ENCODE measurements around the gene C1orf21.

The C1orf21 gene

GRCh38 chr1:184532199-184532598 is 145.4 kb downstream of the C1orf21 start:
- no peak overlapping the region for H3K4me3 ChIP-seq (ENCODE audit: low read length)
- no peak for TF ChIP-seq ZNF274 (IDR thresholded peaks at IDR 0.05; ENCODE audit: low read depth, low read length)

GRCh38 chr1:184533049-184533448 is 146.2 kb downstream of the C1orf21 start:
- H3K4me3 ChIP-seq (ENCODE audit: low read length) = no peak overlapping the region
- no peak for TF ChIP-seq ZNF274 (IDR thresholded peaks at IDR 0.05; ENCODE audit: low read depth, low read length)

DNA sequence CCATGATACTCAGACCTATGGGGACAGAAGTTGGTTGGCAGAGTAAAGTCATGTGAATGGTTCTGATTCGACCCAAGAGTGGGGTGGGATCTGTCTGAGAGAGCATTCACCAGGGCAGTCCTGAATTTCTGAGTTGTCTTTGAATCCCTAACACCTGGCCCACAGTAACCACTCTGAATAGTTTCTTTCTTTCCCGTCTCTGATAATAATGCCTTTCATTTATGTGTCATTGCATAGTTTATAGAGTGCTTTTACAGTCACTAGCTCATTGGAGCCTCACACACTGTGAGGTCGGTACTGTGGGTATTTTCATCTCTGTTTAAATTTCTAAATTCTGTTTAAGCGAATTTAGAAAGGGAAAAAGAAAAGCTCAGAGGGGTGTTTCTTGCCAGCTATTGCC is 147.1 kb downstream of the C1orf21 start:
- TF ChIP-seq ZNF274 (IDR thresholded peaks at IDR 0.05; ENCODE audit: low read depth, low read length) = no peak
- H3K4me3 ChIP-seq (ENCODE audit: low read length) = no peak overlapping the region

- no peak for TF ChIP-seq ZNF274 (IDR thresholded peaks at IDR 0.05; ENCODE audit: low read depth, low read length)
- H3K4me3 ChIP-seq (ENCODE audit: low read length) = no peak overlapping the region
Observed at GRCh38 chr1:184534690-184535089, 147.9 kb downstream of the C1orf21 start.

DNA sequence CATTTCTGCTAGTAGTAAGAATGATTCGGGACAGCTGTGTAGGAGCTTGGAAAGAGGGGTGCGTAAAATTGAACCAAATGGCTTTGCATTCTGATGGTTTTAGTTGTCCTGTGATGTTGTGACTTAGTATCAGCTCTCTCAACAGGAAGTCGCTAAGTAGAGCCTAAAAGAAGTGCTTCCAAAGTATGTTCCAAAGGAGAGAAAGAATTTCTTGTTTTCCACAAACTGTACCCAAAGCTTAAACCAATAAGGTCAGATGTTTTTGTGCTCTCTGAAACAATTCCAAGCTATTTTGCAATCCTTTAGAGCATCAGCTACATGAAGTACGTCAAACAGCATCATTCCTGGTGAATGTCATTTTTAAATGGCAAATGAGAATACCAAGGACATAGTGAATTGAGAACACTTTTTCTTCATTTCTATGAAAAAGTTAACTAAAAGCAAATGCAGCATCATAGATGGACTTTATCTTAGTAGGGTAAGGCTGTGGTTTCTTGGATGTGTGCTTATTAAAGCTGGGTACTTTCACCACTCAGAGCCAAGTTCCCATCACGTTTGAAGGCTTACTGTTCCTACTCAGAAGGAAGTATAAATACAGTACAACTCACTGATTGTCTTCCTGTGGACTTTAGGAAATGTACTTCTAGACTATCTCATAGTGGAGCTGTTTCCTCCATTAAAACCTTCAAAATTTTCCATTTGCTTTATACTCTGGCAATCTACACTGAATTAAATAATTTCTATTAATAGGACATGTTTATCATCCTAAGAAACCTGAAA is 148.6 kb downstream of the C1orf21 start:
- TF ChIP-seq ZNF274 (IDR thresholded peaks at IDR 0.05; ENCODE audit: low read depth, low read length) = no peak
- no peak overlapping the region for H3K4me3 ChIP-seq (ENCODE audit: low read length)

DNA sequence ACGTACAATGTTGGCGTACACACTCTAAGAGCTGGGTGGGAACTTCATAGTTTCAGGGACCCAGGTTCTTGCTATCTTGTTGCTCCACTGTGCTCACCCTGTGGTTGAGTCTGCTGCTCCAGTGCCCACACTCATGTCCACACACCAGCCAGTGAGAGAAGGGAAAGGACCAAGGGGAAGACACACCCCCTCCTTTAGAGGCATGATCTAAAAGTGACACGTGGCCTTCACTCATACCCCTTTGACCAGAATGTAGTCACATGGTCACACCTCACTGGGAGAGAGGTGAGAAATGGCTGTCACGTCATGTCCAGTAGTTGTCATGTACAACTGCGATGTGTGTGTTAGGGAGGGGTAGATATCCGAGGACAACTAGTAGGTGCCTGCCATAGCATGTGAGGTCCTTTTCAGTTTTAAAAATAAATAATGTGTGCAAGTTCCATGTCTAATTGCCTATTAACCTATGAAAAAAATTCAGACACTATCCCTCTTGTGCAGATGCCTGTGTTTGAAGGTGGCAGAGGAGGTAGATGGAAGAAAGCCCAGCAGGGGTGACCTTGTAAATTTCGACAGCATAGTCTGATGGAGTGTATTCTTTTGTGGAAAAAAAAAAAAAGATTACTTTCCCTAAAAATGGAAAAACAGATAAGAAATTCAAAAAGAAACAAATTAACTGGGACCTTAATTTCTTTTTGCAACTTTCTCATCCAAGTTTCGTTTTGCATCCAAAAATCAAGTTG is 149.6 kb downstream of the C1orf21 start:
- no peak for TF ChIP-seq ZNF274 (IDR thresholded peaks at IDR 0.05; ENCODE audit: low read depth, low read length)
- no peak overlapping the region for H3K4me3 ChIP-seq (ENCODE audit: low read length)

GRCh38 chr1:184539580-184539979 is 152.8 kb downstream of the C1orf21 start:
- no peak for TF ChIP-seq ZNF274 (IDR thresholded peaks at IDR 0.05; ENCODE audit: low read depth, low read length)
- no peak overlapping the region for H3K4me3 ChIP-seq (ENCODE audit: low read length)

GRCh38 chr1:184541537-184542152 is 154.8 kb downstream of the C1orf21 start:
- no peak overlapping the region for H3K4me3 ChIP-seq (ENCODE audit: low read length)
- TF ChIP-seq ZNF274 (IDR thresholded peaks at IDR 0.05; ENCODE audit: low read depth, low read length) = no peak

DNA sequence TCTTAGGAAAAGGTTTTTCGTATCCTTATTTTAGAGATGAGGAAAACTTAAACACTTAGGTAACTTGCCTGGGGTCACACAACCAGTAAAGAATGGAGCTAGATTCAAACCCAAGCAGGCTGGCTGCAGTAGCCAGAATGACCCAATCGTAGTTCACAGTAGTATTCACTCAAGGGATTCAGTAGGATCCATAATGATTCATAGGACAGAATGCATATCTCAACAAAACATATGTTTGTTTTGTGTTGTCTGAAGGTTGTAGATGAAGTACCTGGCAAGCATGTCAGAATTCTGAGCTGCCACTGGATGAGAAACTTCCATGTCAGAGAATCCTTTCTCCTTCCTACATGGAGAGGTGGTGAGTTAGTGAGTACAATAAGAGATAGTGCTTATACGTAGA is 155.5 kb downstream of the C1orf21 start:
- no peak overlapping the region for H3K4me3 ChIP-seq (ENCODE audit: low read length)
- TF ChIP-seq ZNF274 (IDR thresholded peaks at IDR 0.05; ENCODE audit: low read depth, low read length) = no peak

DNA sequence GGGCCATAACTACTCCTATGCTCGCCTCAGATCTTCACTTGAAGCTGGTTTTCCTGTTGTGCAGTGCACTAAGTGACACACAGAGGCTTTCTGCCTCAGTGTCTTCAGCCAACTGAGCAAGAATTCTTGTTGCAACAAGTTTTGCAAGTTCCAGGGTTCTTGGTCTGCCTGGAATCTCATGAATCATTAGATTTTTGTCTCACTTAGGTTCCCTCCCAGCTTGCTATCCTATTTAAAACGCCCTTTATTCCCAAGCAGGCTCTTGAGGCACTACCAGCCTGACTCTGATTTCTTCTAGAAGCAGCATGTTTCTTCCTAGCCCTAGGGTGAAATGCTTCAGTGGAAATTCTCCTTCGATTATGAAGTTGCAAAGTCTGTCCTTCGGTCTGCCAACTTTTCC is 158.8 kb downstream of the C1orf21 start:
- no peak overlapping the region for H3K4me3 ChIP-seq (ENCODE audit: low read length)
- TF ChIP-seq ZNF274 (IDR thresholded peaks at IDR 0.05; ENCODE audit: low read depth, low read length) = no peak

GRCh38 chr1:184552446-184552845 is 165.6 kb downstream of the C1orf21 start:
- no peak for TF ChIP-seq ZNF274 (IDR thresholded peaks at IDR 0.05; ENCODE audit: low read depth, low read length)
- H3K4me3 ChIP-seq (ENCODE audit: low read length) = no peak overlapping the region

- H3K4me3 ChIP-seq (ENCODE audit: low read length) = no peak overlapping the region
- no peak for TF ChIP-seq ZNF274 (IDR thresholded peaks at IDR 0.05; ENCODE audit: low read depth, low read length)
Observed at GRCh38 chr1:184553845-184554244, 167.0 kb downstream of the C1orf21 start.

DNA sequence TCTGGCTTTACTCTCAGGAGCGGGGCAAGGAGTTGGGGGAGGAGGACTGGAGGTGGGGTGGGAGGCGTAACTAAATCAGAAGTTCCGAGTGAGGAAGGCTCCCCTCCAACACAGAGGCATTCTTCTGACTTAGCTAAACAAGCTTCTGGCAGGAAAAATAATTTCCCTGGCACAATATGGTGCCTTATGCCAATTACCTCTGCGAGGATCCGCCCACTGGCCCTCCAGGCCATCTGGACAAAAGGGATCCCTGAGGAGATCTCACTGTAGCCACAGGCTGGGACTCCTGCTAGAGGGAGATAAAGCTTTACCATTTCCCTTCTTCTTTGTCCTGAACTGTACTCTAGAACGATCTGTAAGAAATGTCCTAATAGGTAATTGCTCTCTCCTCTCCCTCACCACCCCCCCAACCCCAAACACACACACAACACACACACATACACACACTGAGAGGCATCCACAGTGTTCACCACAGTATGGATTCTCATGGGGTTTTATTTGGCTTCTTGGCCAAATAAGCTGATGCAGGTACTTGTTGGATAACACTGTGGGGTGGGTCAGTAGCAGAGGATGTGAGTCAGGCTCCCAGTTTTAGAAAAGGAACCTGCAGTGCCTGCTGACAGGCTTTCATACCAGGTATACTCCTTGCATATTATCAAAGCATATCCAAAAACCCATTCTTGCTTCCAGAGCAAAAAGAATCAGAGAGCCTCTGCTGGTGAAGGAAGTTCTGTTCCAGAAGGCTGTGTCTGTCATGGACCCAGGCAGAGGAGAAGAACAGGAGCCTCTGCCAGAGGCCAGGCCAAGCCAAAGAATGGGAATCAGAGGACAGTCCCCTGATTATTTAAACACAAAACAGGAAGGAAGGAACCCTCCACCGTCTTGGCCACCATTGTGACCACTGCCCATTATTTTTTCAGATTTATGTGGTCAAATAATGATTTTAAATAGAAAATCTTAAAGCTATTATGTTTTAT is 169.1 kb downstream of the C1orf21 start:
- no peak for TF ChIP-seq ZNF274 (IDR thresholded peaks at IDR 0.05; ENCODE audit: low read depth, low read length)
- H3K4me3 ChIP-seq (ENCODE audit: low read length) = no peak overlapping the region

- H3K4me3 ChIP-seq (ENCODE audit: low read length) = no peak overlapping the region
- TF ChIP-seq ZNF274 (IDR thresholded peaks at IDR 0.05; ENCODE audit: low read depth, low read length) = no peak
Observed at GRCh38 chr1:184556665-184557064, 169.8 kb downstream of the C1orf21 start.

Data from GM08714 (cell line).